Measurements from ENCODE around the gene PROZ. TPM values are rescaled to one million over a fixed set of nuclear protein-coding genes. Genes with fewer than 3 reads are reported as not detected.

Gene PROZ
- total and polyA plus RNA-seq, 2 of the 13 experiments (the other 11 are each of a cell fraction or from before 2014, with no cell fraction given): 5.6 to 22.5 TPM

DNA sequence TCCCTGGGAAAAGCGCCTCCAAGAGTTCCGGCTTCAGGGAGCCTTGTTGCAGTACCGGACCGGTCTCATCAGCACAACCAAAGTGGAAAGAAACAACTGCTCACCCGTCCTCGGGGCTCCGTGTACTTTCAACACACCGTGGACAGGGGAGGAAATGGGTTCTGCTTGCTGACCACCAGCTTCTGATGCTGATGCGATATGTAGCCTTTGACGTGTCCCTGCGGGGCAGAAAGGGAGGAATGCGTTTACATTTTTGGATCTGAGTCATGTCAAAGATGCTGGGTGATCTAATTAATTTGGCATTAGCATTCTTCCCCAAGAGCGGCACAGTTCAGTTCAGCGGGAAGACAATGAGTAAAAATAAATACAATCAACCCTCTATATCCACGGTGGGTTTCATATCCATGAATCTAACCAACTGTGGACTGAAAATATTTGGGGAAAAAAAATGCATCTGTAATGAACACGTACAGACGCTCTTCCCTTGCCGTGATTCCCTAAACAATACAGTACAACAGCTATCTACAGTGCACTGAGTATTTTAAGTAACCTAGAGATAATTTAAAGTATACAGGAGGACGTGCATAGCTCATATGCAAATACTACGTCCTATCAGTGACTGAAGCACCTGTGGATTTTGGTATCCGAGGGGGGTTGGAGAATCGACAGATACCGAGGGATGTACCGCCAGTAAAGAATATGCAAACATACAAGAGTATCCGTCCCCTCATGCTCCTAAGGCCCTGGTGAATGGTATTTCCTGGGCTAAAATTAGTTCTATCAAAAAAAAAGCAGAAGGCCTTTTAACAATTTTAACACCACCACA is 19.8 kb downstream of the PROZ start:
- intact Hi-C loops (cut with micrococcal nuclease; ENCODE audit: unreplicated experiment): no loop called here
- in situ Hi-C loops (cut with HindIII; ENCODE audit: extremely low pct_ligation_motif_present, low pct_unique_long_range_greater_than_20kb): no loop called here
- peaks cover 28 to 79% of the 10 kb centered on the region in 2 experiments for H3K36me3 ChIP-seq (replicated peaks in 1 of 2; ENCODE audit: control insufficient read depth in 1 of 2, insufficient read depth in 2 of 2, low read length in 2 of 2)
- H3K4me3 ChIP-seq (replicated peaks in 1 of 3; ENCODE audit: insufficient read depth in 1 of 3, low read depth in 2 of 3, low read length in 3 of 3): no peak overlapping the region
- no peak overlapping the region for H3K9ac ChIP-seq (ENCODE audit: insufficient read depth, low read depth, low read length)
- WGBS (ENCODE audit: low lambda C conversion rate): 97% methylated on average over 25 of the region's 25 CpGs
- H3K27me3 ChIP-seq (ENCODE audit: control insufficient read depth in 1 of 2, insufficient read depth in 2 of 2, low read length in 2 of 2): no peaks in the 10 kb centered on the region
- FAIRE-seq (no peak), DNase-seq (ENCODE audit: low spot score) (no peak), ATAC-seq (no peak)
- no peaks in the 10 kb centered on the region for H3K9me3 ChIP-seq (ENCODE audit: low read length)
- no peak overlapping the region for H3K4me2 ChIP-seq (ENCODE audit: low read depth, low read length)
- H3K79me2 ChIP-seq (ENCODE audit: insufficient read depth, low read length): no peaks in the 10 kb centered on the region
- ChIA-PET CTCF (ENCODE audit: low intra/inter-chr PET ratio, low total read pairs) (no interaction called here), POLR2A (no interaction called here)
- H2AFZ ChIP-seq (ENCODE audit: low read length): no peak overlapping the region
- H3K4me1 ChIP-seq (ENCODE audit: insufficient read depth, low read length): peaks cover 10% of the 10 kb centered on the region
- H4K20me1 ChIP-seq (ENCODE audit: insufficient read depth, low read length): no peaks in the 10 kb centered on the region
- no peak overlapping the region for H3K27ac ChIP-seq (ENCODE audit: extremely low read length, insufficient read depth, low read length)
- TF ChIP-seq, protein P1, sequence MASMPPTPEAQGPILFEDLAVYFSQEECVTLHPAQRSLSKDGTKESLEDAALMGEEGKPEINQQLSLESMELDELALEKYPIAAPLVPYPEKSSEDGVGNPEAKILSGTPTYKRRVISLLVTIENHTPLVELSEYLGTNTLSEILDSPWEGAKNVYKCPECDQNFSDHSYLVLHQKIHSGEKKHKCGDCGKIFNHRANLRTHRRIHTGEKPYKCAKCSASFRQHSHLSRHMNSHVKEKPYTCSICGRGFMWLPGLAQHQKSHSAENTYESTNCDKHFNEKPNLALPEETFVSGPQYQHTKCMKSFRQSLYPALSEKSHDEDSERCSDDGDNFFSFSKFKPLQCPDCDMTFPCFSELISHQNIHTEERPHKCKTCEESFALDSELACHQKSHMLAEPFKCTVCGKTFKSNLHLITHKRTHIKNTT (CRISPR knock-in tag; IDR thresholded peaks at IDR 0.05): no peak
- TF ChIP-seq ZNF329 (CRISPR knock-in tag; IDR thresholded peaks at IDR 0.05; ENCODE audit: low read depth) (no peak), RBM22 (optimal IDR thresholded peaks at IDR 0.05; ENCODE audit: low read length) (peak; percentile 35), ZNF567 (CRISPR knock-in tag; IDR thresholded peaks at IDR 0.05; ENCODE audit: borderline replicate concordance) (no peak), NFKBIZ (CRISPR knock-in tag; IDR thresholded peaks at IDR 0.05) (no peak)
- BruUV-seq (replicated peaks): no TSS peak

DNA sequence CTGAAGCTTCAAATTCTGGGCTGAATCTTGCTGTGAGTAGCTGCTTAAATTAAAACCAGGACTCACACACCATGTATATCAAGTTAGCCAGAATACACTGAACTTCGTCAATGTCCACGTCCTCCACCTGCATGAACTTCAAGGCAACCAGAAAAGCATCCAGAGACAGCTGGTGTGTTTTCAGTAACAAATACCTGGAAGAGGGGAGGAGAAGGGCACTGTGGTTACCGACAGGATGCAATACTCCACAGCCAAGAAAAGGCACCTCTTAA is 20.4 kb downstream of the PROZ start:
- intact Hi-C loops (cut with micrococcal nuclease; ENCODE audit: unreplicated experiment) (no loop called here), in situ Hi-C loops (cut with HindIII; ENCODE audit: extremely low pct_ligation_motif_present, low pct_unique_long_range_greater_than_20kb) (no loop called here)
- H3K4me1 ChIP-seq (ENCODE audit: insufficient read depth, low read length): peaks cover 16% of the 10 kb centered on the region
- peaks cover 28 to 79% of the 10 kb centered on the region in 2 experiments for H3K36me3 ChIP-seq (replicated peaks in 1 of 2; ENCODE audit: control insufficient read depth in 1 of 2, insufficient read depth in 2 of 2, low read length in 2 of 2)
- no TSS peak for BruUV-seq (replicated peaks)
- H2AFZ ChIP-seq (ENCODE audit: low read length): no peak overlapping the region
- no peak for DNase-seq (ENCODE audit: low spot score)
- no peak overlapping the region for H3K9ac ChIP-seq (ENCODE audit: insufficient read depth, low read depth, low read length)
- no peak overlapping the region for H3K4me3 ChIP-seq (replicated peaks in 1 of 3; ENCODE audit: insufficient read depth in 1 of 3, low read depth in 2 of 3, low read length in 3 of 3)
- FAIRE-seq: no peak
- no peaks in the 10 kb centered on the region for H3K27me3 ChIP-seq (ENCODE audit: control insufficient read depth in 1 of 2, insufficient read depth in 2 of 2, low read length in 2 of 2)
- H3K9me3 ChIP-seq (ENCODE audit: low read length): no peaks in the 10 kb centered on the region
- ATAC-seq: no peak
- H3K27ac ChIP-seq (ENCODE audit: extremely low read length, insufficient read depth, low read length): no peak overlapping the region
- ChIA-PET POLR2A (no interaction called here), CTCF (ENCODE audit: low intra/inter-chr PET ratio, low total read pairs) (no interaction called here)
- WGBS (ENCODE audit: low lambda C conversion rate): 96% methylated on average over 3 of the region's 3 CpGs
- H3K79me2 ChIP-seq (ENCODE audit: insufficient read depth, low read length): no peaks in the 10 kb centered on the region
- no peak overlapping the region for H3K4me2 ChIP-seq (ENCODE audit: low read depth, low read length)
- H4K20me1 ChIP-seq (ENCODE audit: insufficient read depth, low read length): no peaks in the 10 kb centered on the region
- TF ChIP-seq ZSCAN21 (CRISPR knock-in tag; IDR thresholded peaks at IDR 0.05; ENCODE audit: borderline replicate concordance) (no peak), ZBTB1 (CRISPR knock-in tag; IDR thresholded peaks at IDR 0.05; ENCODE audit: borderline replicate concordance) (no peak), ZNF335 (CRISPR knock-in tag; IDR thresholded peaks at IDR 0.05) (no peak)

Data from HepG2 (cell line).